Upper lobe of right lung (tissue), 1 donor: ENCODE results near the gene ALPL. TPM values are rescaled to one million over a fixed set of nuclear protein-coding genes. Genes with fewer than 3 reads are reported as not detected.

ENCODE experiments used
- ATAC-seq: fragments of 200-7000 bp; cut with Tn5 transposase; one replicate; pipeline ENCODE4 v1.9.1; 2020; ENCODE audit warnings: mild to moderate bottlenecking, moderate library complexity
- DNase-seq: peaks from one replicate; pipeline ENCODE4 v3.0.0-alpha.2; 2020
- H3K27ac ChIP-seq: fragments of 200-600 bp; one replicate; pipeline ENCODE4 v1.8.0; 2022
- H3K27me3 ChIP-seq: fragments of 200-600 bp; one replicate; pipeline ENCODE4 v1.8.0; 2022; ENCODE audit warnings: mild to moderate bottlenecking
- H3K36me3 ChIP-seq: fragments of 200-600 bp; one replicate; pipeline ENCODE4 v1.8.0; 2022
- H3K4me1 ChIP-seq: fragments of 200-600 bp; one replicate; pipeline ENCODE4 v1.8.0; 2022
- H3K4me3 ChIP-seq: fragments of 200-600 bp; one replicate; pipeline ENCODE4 v1.8.0; 2022; ENCODE audit warnings: mild to moderate bottlenecking
- H3K9me3 ChIP-seq: fragments of 200-600 bp; one replicate; pipeline ENCODE4 v1.8.0; 2022
- CTCF ChIP-seq: fragments of 200-600 bp; IDR thresholded peaks from one replicate; pipeline ENCODE4 v1.8.0; 2022; ENCODE audit warnings: antibody characterized with exemption
- intact Hi-C: fragments of 100-400 bp; cut with DNase I; formaldehyde crosslinking; loops from one replicate; pipeline ENCODE4 v1.11.0; 2022
- total RNA-seq: library from RNA; stranded (reverse); fragmentation: NEBNext Ultra II Directional; extraction: Animal tissue kit (Norgen Biotek cat#: 25700); gene quantifications from one replicate; pipeline ENCODE4 v1.2.1, GENCODE V29; 2021
- donor health status: DM: no; HTN: yes; CAD: no; lungs with severe emphysema.

The ALPL gene
- total RNA-seq, 1 donor from 2014 or later, result 164 TPM

- TF ChIP-seq CTCF, result no peak
- Histone ChIP-seq H3K4me3 (no peak overlapping the region), H3K36me3 (no peaks in the 10 kb centered on the region), H3K27me3 (no peaks in the 10 kb centered on the region), H3K4me1 (peaks cover 11% of the 10 kb centered on the region), H3K9me3 (no peaks in the 10 kb centered on the region), H3K27ac (no peak overlapping the region)
- intact Hi-C loops, result no loop called here
- no peak for DNase-seq
- ATAC-seq, result no peak
These were observed 13.4 kb downstream of the ALPL start for GRCh38 chr1:21522525-21523038.

- Histone ChIP-seq H3K36me3 (no peaks in the 10 kb centered on the region), H3K4me3 (no peak overlapping the region), H3K27me3 (no peaks in the 10 kb centered on the region), H3K4me1 (peaks cover 11% of the 10 kb centered on the region), H3K9me3 (no peaks in the 10 kb centered on the region), H3K27ac (peak overlapping the region; percentile 13)
- intact Hi-C loops, result no loop called here
- no peak for TF ChIP-seq CTCF
- DNase-seq (no peak), ATAC-seq (no peak)
These were observed 14.1 kb downstream of the ALPL start for GRCh38 chr1:21523297-21523813.

- intact Hi-C loops, result no loop called here
- Histone ChIP-seq H3K9me3 (no peaks in the 10 kb centered on the region), H3K27ac (peak overlapping the region; percentile 65), H3K4me1 (peaks cover 11% of the 10 kb centered on the region), H3K36me3 (no peaks in the 10 kb centered on the region), H3K27me3 (no peaks in the 10 kb centered on the region), H3K4me3 (no peak overlapping the region)
- no peak for TF ChIP-seq CTCF
- no peak for DNase-seq
- ATAC-seq, result no peak
These were observed 15.0 kb downstream of the ALPL start for GRCh38 chr1:21524220-21524619.

GRCh38 chr1:21524686-21525339, 15.6 kb downstream of the ALPL start:
- no peak for TF ChIP-seq CTCF
- Histone ChIP-seq H3K27ac (peak overlapping the region; percentile 65), H3K36me3 (no peaks in the 10 kb centered on the region), H3K4me3 (no peak overlapping the region), H3K27me3 (no peaks in the 10 kb centered on the region), H3K9me3 (no peaks in the 10 kb centered on the region), H3K4me1 (peaks cover 11% of the 10 kb centered on the region)
- intact Hi-C loops, result no loop called here
- DNase-seq (peak; percentile 78), ATAC-seq (peak; percentile 66)

- H3K4me1 ChIP-seq, result peaks cover 11% of the 10 kb centered on the region
- H3K4me3 ChIP-seq, result no peak overlapping the region
- no peaks in the 10 kb centered on the region for H3K36me3 ChIP-seq
- no peak for TF ChIP-seq CTCF
- intact Hi-C loops, result no loop called here
- DNase-seq (no peak), ATAC-seq (peak; percentile 60)
- H3K27ac ChIP-seq, result peak overlapping the region; percentile 65
- no peaks in the 10 kb centered on the region for H3K9me3 ChIP-seq
- no peaks in the 10 kb centered on the region for H3K27me3 ChIP-seq
These were observed 16.1 kb downstream of the ALPL start for GRCh38 chr1:21525340-21525717.
